Forelimb muscle (tissue), 1 donor: ENCODE measurements around the gene SPATA19. TPM values are rescaled to one million over a fixed set of nuclear protein-coding genes. Genes with fewer than 3 reads are reported as not detected.

Experiments used
- polyA plus RNA-seq: library from polyadenylated mRNA; unstranded; fragments of 120-200 nt; gene quantifications from one replicate; pipeline ENCODE4 v1.2.1, GENCODE V29; 2013; ENCODE audit not compliant: insufficient read length

The SPATA19 gene
- polyA plus RNA-seq, 1 donor: not detected

Other genes with a start within 250 kb of the SPATA19 start
- gene IGSF9B, start 111.5 kb upstream of the SPATA19 start, polyA plus RNA-seq: 11.8 TPM
- gene JAM3, start 223.6 kb upstream of the SPATA19 start, polyA plus RNA-seq: 119 TPM